ENCODE data around the gene DCAF7.

DCAF7 gene

GRCh38 chr17:63525190-63525946, 24.9 kb upstream of the DCAF7 start:
- no peak for DNase-seq

GRCh38 chr17:63526861-63527260, 23.4 kb upstream of the DCAF7 start:
- DNase-seq = no peak

- DNase-seq = no peak
Observed at GRCh38 chr17:63528183-63528582, 22.1 kb upstream of the DCAF7 start.

GRCh38 chr17:63529711-63530556, 20.3 kb upstream of the DCAF7 start:
- DNase-seq = no peak

GRCh38 chr17:63530557-63531021, 19.7 kb upstream of the DCAF7 start:
- no peak for DNase-seq

DNA sequence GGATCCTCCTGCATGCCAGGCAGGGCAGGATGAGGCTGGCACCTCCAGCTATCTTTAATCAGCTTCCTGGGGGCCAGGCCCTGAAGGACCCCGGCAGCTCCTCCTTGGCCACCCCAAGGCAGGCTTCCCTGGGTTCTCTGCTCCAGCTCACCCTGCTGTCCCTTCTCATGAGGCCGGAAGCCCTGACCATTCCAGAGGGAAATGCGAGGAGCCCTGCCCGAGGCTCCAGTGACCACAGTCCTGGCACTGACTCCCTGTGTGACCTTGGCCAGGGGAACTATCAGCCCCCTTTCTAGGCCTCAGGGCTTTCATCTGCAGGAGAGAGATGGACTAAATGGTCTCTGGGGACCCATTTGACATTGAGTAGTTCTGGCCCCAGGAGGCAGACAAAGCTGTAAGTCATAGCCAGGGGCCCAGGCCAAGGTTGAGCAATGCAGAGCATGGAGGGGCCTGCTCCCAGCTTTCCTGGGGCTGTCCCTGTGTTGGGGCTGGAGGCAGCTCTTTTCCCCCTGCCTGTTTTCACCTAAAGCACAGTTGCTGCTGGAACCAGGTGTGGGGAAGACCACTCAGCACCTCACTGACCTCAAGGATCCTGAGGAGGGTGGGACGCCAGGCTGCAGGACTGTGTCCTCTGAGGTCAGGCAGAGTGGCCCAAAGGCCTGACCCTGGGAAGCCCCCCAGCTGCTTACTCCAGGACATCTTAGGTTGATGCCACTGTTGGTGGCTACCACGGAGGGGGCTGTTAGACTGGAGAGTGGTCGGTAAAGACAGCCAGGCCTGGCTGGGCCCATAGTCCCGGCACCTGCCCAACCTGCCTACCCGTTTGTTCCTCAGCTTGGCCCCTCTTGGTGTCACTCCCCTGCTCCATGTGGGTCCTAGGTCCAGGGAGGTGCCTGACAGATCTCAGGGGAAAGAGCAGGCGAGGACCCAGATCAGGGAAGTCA, 19.0 kb upstream of the DCAF7 start:
- no peak for DNase-seq

DNA sequence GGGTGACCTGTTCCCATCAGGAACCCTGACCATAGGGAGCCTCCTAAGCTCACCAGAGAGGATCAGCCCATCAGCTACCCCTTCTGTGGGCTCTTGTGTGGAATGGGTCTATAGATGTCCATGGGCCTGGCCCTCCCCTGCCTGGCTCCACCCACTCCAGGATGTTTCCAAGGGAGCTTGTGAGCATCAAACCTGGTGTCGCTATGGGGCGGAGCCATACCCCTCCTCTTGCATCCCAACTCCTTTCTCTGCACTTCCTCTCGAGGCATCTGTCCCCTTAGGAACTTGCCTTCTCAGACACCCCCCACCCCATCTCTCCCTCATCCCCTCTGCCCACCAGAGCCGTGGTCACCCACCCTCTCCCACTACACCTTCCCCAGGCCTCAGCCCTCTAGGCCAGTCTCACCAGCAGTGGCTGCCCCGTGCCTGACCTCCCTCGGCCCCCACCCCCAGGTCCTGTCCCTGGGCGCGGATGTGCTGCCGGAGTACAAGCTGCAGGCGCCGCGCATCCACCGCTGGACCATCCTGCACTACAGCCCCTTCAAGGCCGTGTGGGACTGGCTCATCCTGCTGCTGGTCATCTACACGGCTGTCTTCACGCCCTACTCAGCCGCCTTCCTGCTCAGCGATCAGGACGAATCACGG, 16.7 kb upstream of the DCAF7 start:
- no peak for DNase-seq

DNA sequence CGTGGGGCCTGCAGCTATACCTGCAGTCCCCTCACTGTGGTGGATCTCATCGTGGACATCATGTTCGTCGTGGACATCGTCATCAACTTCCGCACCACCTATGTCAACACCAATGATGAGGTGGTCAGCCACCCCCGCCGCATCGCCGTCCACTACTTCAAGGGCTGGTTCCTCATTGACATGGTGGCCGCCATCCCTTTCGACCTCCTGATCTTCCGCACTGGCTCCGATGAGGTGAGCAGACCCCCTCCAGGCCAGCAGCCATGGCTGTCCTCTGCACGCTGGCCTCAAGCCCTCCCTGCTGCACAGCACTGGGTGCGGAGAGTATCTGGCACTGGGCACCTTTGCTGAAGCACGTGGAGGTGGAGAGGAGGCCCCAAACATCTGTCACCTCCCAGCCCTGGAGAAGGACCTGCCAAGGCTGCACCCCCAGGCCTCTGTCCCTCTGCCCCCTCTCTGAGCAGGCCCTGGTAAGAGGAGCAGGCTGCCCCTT, 16.2 kb upstream of the DCAF7 start:
- no peak for DNase-seq

- no peak for DNase-seq
Observed at GRCh38 chr17:63534816-63535455, 15.3 kb upstream of the DCAF7 start.

- DNase-seq = no peak
Observed at GRCh38 chr17:63535640-63536039, 14.6 kb upstream of the DCAF7 start.

- DNase-seq = no peak
Observed at GRCh38 chr17:63537001-63537400, 13.3 kb upstream of the DCAF7 start.

- no peak for DNase-seq
Observed at GRCh38 chr17:63537991-63538692, 12.1 kb upstream of the DCAF7 start.

DNA sequence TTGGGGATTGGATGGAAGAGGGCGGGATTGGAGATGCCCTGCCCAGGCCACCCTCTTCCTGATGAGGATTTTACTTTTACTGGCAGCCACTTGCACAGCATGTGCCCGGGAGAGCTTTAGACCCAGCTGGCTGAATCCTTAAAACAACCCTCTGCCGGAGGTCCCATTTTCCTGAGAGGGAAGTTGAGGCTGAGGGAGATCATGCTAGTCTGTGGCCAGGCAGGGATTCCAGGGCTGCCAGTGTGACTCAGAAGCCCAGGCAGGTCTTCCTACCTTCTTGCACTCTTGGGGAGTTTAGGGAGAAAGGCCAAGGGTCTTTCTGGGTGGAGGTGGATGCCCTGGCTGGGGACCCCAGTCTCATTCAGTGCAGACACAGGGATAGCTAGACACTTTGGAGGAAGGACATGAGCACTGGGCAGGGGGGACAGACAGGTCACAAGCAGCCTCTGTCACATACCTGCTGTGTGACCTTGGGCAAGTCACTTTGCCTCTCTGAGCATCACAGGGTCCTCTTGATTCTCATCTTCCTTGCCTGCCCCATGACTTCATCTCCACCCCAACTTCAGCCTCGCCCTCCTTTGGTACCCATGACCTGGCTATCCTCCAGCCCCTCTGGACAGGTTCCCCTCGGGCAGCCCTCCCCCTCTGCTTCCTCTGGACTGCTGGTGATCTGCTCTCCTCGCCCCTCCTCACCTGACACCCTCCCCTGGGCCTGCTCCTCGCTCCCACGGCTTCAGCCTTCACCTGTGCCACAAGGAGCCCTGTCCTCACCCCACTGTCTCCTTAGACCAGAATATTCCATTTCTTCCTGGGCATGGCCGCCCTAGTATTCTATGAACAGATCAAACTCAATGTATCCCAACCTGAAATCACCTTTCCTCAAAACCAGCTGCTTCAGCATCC, 11.3 kb upstream of the DCAF7 start:
- no peak for DNase-seq

GRCh38 chr17:63540590-63540989, 9.7 kb upstream of the DCAF7 start:
- DNase-seq = no peak

- DNase-seq = no peak
Observed at GRCh38 chr17:63542218-63542545, 8.1 kb upstream of the DCAF7 start.

GRCh38 chr17:63542942-63543821, 7.1 kb upstream of the DCAF7 start:
- no peak for DNase-seq

DNA sequence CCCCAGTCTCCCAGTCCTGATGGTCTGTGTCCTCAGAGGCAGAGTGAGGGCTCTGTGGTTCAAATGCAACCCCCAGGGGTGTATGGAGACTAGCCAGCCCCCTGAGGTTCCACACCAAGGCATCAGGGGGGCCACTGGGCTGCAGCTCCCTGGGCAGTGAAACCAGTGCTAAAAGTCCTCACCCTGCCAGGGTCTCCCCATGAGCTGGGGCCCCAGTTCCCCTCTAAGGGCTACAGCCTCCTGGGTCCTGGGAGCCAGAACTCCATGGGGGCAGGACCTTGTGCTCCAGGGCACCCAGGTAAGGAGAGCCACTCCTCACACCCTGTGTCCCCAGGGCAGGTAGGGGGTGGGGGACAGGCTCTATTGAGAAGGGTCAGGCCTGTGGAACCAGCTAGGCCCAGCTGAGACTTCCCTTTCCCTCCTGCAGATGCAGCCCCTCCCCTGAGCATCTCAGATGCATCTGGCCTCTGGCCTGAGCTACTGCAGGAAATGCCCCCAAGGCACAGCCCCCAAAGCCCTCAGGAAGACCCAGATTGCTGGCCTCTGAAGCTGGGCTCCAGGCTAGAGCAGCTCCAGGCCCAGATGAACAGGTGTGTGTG, 6.4 kb upstream of the DCAF7 start:
- no peak for DNase-seq

- no peak for DNase-seq
Observed at GRCh38 chr17:63544467-63545301, 5.6 kb upstream of the DCAF7 start.
